NAMALWA (cell line): ENCODE data around the gene HEATR9.

Experiments
- DNase-seq: peaks from one replicate; pipeline ENCODE4 v3.0.0-alpha.2; 2015; ENCODE audit warnings: low spot score

HEATR9 gene

GRCh38 chr17:35894206-35894605 is 25.5 kb upstream of the HEATR9 start:
- DNase-seq = no peak

GRCh38 chr17:35893751-35894150 is 25.1 kb upstream of the HEATR9 start:
- no peak for DNase-seq

GRCh38 chr17:35892091-35893035 is 23.7 kb upstream of the HEATR9 start:
- DNase-seq = no peak

- DNase-seq = no peak
Observed at GRCh38 chr17:35891269-35891668, 22.6 kb upstream of the HEATR9 start.

GRCh38 chr17:35890774-35891155 is 22.1 kb upstream of the HEATR9 start:
- DNase-seq = no peak

- DNase-seq = no peak
Observed at GRCh38 chr17:35889818-35890773, 21.4 kb upstream of the HEATR9 start.

- no peak for DNase-seq
Observed at GRCh38 chr17:35889241-35889640, 20.6 kb upstream of the HEATR9 start.

- DNase-seq = peak; percentile 34
Observed at GRCh38 chr17:35879773-35880654, 11.3 kb upstream of the HEATR9 start, which contains the start of gene CCL5. CCL5 (minus strand) TSS chr17:35880360.

- DNase-seq = no peak
Observed at GRCh38 chr17:35878361-35878760, 9.7 kb upstream of the HEATR9 start.

GRCh38 chr17:35877345-35878029 is 8.8 kb upstream of the HEATR9 start:
- no peak for DNase-seq

GRCh38 chr17:35876534-35876933 is 7.8 kb upstream of the HEATR9 start:
- DNase-seq = no peak

- no peak for DNase-seq
Observed at GRCh38 chr17:35875800-35876139, 7.1 kb upstream of the HEATR9 start.

GRCh38 chr17:35875072-35875799 is 6.5 kb upstream of the HEATR9 start:
- no peak for DNase-seq

- no peak for DNase-seq
Observed at GRCh38 chr17:35872196-35872980, 3.7 kb upstream of the HEATR9 start.

- DNase-seq = no peak
Observed at GRCh38 chr17:35870906-35871819, 2.5 kb upstream of the HEATR9 start.

GRCh38 chr17:35867574-35867973 is 1.1 kb downstream of the HEATR9 start:
- DNase-seq = no peak

GRCh38 chr17:35866341-35866950 is 2.2 kb downstream of the HEATR9 start:
- DNase-seq = no peak
